Chondrocyte (in vitro differentiated cells): ENCODE measurements around the gene FGF1. TPM values are rescaled to one million over a fixed set of nuclear protein-coding genes. Genes with fewer than 3 reads are reported as not detected.

ENCODE experiments used
- DNase-seq: peaks from one replicate; pipeline ENCODE4 v3.0.0; 2021; ENCODE audit warnings: mixed read lengths, low spot score
- H3K27ac Mint-ChIP-seq: one replicate; pipeline ENCODE4 v1.8.0; 2021; ENCODE audit warnings: mild to moderate bottlenecking, moderate library complexity, mixed read lengths; ENCODE audit not compliant: unreplicated experiment
- H3K27me3 Mint-ChIP-seq: 2 replicates; pipeline ENCODE4 v1.8.0; 2021; ENCODE audit warnings: low read depth, mixed read lengths
- H3K36me3 Mint-ChIP-seq: 2 replicates; pipeline ENCODE4 v1.8.0; 2021; ENCODE audit warnings: low read depth, mixed read lengths
- H3K4me1 Mint-ChIP-seq: 2 replicates; pipeline ENCODE4 v1.8.0; 2021; ENCODE audit warnings: low read depth, mild to moderate bottlenecking, mixed read lengths
- H3K4me3 Mint-ChIP-seq: one replicate; pipeline ENCODE4 v1.8.0; 2021; ENCODE audit warnings: mild to moderate bottlenecking, moderate library complexity, mixed read lengths; ENCODE audit not compliant: unreplicated experiment
- H3K9me3 Mint-ChIP-seq: 2 replicates; pipeline ENCODE4 v1.8.0; 2021; ENCODE audit warnings: low read depth, mixed read lengths
- CTCF ChIP-seq: fragments of 200-600 bp; sonication (generic); IDR thresholded peaks from 2 replicates; pipeline ENCODE4 v1.5.0; 2021; ENCODE audit warnings: antibody characterized with exemption, mild to moderate bottlenecking, moderate library complexity
- total RNA-seq: library from RNA; stranded (reverse); gene quantifications from 3 replicates; pipeline ENCODE4 v1.2.1, GENCODE V29; 2021

Gene FGF1
- total RNA-seq, 1 donor from 2014 or later = 6.9 TPM

DNA sequence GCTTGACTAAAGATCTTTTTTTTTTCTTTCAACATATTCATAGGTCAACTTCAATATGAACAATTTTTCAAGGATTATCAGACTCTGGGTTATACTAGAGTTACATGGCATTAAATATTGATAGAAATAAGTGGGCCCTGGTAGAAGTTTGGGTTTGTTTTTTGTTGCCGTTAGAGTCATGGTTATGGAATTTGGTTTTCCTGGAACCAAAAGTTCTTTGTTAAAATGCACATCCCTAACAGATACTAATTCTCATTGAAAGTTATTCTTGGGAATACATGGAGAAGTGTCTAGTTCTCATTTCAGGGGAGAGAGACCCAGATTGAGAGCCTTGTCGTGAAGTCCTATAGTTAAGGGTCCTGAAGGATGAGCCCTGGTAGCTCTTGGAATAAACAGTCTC is 124.9 kb downstream of the FGF1 start:
- no peak overlapping the region for H3K4me3 Mint-ChIP-seq
- H3K36me3 Mint-ChIP-seq = peaks cover 1% of the 10 kb centered on the region
- DNase-seq = no peak
- H3K9me3 Mint-ChIP-seq = peaks cover 2% of the 10 kb centered on the region
- no peak for TF ChIP-seq CTCF
- H3K27ac Mint-ChIP-seq = peak overlapping the region; percentile 87
- H3K27me3 Mint-ChIP-seq = no peaks in the 10 kb centered on the region
- H3K4me1 Mint-ChIP-seq = peaks cover 27% of the 10 kb centered on the region

- Mint-ChIP-seq H3K4me1 (peaks cover 16% of the 10 kb centered on the region), H3K27me3 (peaks cover 3% of the 10 kb centered on the region), H3K4me3 (peak overlapping the region; percentile 63), H3K9me3 (no peaks in the 10 kb centered on the region), H3K36me3 (no peaks in the 10 kb centered on the region), H3K27ac (no peak overlapping the region)
- DNase-seq = no peak
- TF ChIP-seq CTCF = no peak
Measured at GRCh38 chr5:142552107-142552506, 133.8 kb downstream of the FGF1 start.

GRCh38 chr5:142551338-142552067 is 134.4 kb downstream of the FGF1 start:
- no peaks in the 10 kb centered on the region for H3K9me3 Mint-ChIP-seq
- no peaks in the 10 kb centered on the region for H3K36me3 Mint-ChIP-seq
- peaks cover 3% of the 10 kb centered on the region for H3K27me3 Mint-ChIP-seq
- no peak for DNase-seq
- H3K27ac Mint-ChIP-seq = no peak overlapping the region
- H3K4me1 Mint-ChIP-seq = peaks cover 16% of the 10 kb centered on the region
- peak overlapping the region; percentile 63 for H3K4me3 Mint-ChIP-seq
- peak; percentile 2 for TF ChIP-seq CTCF

DNA sequence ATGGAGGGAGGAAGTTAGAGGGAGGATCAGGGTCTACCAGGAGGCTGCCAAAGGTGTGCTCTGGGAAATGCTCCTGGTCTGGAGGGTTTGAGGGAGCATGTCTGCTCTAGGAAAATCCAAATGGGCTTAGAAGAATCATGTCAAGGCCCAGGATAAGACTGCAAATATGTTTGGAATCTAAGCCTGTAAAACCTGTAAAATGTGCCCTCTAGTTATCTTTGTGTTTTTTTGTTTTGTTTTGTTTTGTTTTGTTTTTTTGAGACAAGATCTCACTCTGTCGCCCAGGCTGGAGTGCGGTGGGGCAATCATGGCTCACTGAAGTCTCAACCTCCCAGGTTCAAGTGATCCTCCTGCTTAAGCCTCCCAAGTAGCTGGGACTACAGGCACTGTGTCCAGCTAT is 135.4 kb downstream of the FGF1 start:
- DNase-seq = no peak
- H3K27ac Mint-ChIP-seq = no peak overlapping the region
- H3K27me3 Mint-ChIP-seq = peaks cover 3% of the 10 kb centered on the region
- no peaks in the 10 kb centered on the region for H3K36me3 Mint-ChIP-seq
- no peaks in the 10 kb centered on the region for H3K9me3 Mint-ChIP-seq
- H3K4me3 Mint-ChIP-seq = no peak overlapping the region
- no peak for TF ChIP-seq CTCF
- peaks cover 24% of the 10 kb centered on the region for H3K4me1 Mint-ChIP-seq

DNA sequence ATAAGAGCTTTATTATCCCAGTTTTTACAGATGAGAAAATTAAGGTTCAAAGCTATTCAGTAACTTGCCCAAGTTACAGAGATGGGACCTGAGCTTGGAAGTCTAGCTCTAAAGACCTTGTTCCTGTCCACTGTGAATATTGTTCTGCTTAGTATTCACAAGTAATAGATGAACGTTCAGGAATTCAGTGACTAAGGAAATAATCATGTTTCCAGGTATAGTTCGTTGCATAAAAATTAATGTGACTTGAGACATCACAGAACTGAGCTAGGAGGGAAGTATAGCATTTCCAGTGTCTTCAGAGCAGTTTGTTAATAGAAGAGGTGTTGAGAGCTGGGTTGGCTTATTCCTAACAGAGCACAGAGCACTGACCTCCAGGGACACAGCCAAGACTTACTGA is 136.1 kb downstream of the FGF1 start:
- Mint-ChIP-seq H3K4me3 (no peak overlapping the region), H3K27ac (no peak overlapping the region), H3K4me1 (peaks cover 30% of the 10 kb centered on the region), H3K9me3 (no peaks in the 10 kb centered on the region), H3K27me3 (peaks cover 3% of the 10 kb centered on the region), H3K36me3 (no peaks in the 10 kb centered on the region)
- DNase-seq = no peak
- TF ChIP-seq CTCF = no peak
